ENCODE results near the gene TJAP1.
"Not testable (repeated sequence)": the region's sequence is repeated elsewhere in the genome, so short reads cannot be mapped to it uniquely, and the experiment has no call there.

Gene TJAP1

GRCh38 chr6:43490523-43490939 is 13.2 kb downstream of the TJAP1 start:
- Histone ChIP-seq H3K9ac (ENCODE audit: low read depth, low read length) (no peak overlapping the region), H3K27me3 (ENCODE audit: control insufficient read depth, insufficient read depth, low read length) (no peaks in the 10 kb centered on the region), H3K4me1 (ENCODE audit: control insufficient read depth, insufficient read depth, low read length) (no peaks in the 10 kb centered on the region)

GRCh38 chr6:43491750-43492661 is 14.6 kb downstream of the TJAP1 start:
- H3K36me3 ChIP-seq (ENCODE audit: control insufficient read depth, insufficient read depth, low read length) = no peaks in the 10 kb centered on the region
- H3K4me3 ChIP-seq (ENCODE audit: low read depth, low read length) = no peak overlapping the region
- peaks cover 3% of the 10 kb centered on the region for H3K4me1 ChIP-seq (ENCODE audit: control insufficient read depth, insufficient read depth, low read length)
- H3K9me3 ChIP-seq (ENCODE audit: control insufficient read depth, insufficient read depth, low read length) = no peaks in the 10 kb centered on the region
- H3K27me3 ChIP-seq (ENCODE audit: control insufficient read depth, insufficient read depth, low read length) = no peaks in the 10 kb centered on the region
- no peak overlapping the region for H3K9ac ChIP-seq (ENCODE audit: low read depth, low read length)

More at GRCh38 chr6:43490523-43490939, 13.2 kb downstream of the TJAP1 start:
- Histone ChIP-seq H3K36me3 (ENCODE audit: control insufficient read depth, insufficient read depth, low read length) (no peaks in the 10 kb centered on the region), H3K4me3 (ENCODE audit: low read depth, low read length) (no peak overlapping the region), H3K9me3 (ENCODE audit: control insufficient read depth, insufficient read depth, low read length) (no peaks in the 10 kb centered on the region)

GRCh38 chr6:43492673-43493072 is 15.3 kb downstream of the TJAP1 start:
- Histone ChIP-seq H3K36me3 (ENCODE audit: control insufficient read depth, insufficient read depth, low read length) (peaks cover 5% of the 10 kb centered on the region), H3K9me3 (ENCODE audit: control insufficient read depth, insufficient read depth, low read length) (no peaks in the 10 kb centered on the region), H3K27me3 (ENCODE audit: control insufficient read depth, insufficient read depth, low read length) (no peaks in the 10 kb centered on the region), H3K4me1 (ENCODE audit: control insufficient read depth, insufficient read depth, low read length) (peaks cover 3% of the 10 kb centered on the region), H3K9ac (ENCODE audit: low read depth, low read length) (no peak overlapping the region), H3K4me3 (ENCODE audit: low read depth, low read length) (no peak overlapping the region)

GRCh38 chr6:43493230-43493629 is 15.9 kb downstream of the TJAP1 start:
- peaks cover 3% of the 10 kb centered on the region for H3K4me1 ChIP-seq (ENCODE audit: control insufficient read depth, insufficient read depth, low read length)
- H3K9me3 ChIP-seq (ENCODE audit: control insufficient read depth, insufficient read depth, low read length) = no peaks in the 10 kb centered on the region
- peaks cover 9% of the 10 kb centered on the region for H3K36me3 ChIP-seq (ENCODE audit: control insufficient read depth, insufficient read depth, low read length)
- H3K4me3 ChIP-seq (ENCODE audit: low read depth, low read length) = no peak overlapping the region
- H3K9ac ChIP-seq (ENCODE audit: low read depth, low read length) = no peak overlapping the region
- no peaks in the 10 kb centered on the region for H3K27me3 ChIP-seq (ENCODE audit: control insufficient read depth, insufficient read depth, low read length)

- no peak overlapping the region for H3K9ac ChIP-seq (ENCODE audit: low read depth, low read length)
- peaks cover 13% of the 10 kb centered on the region for H3K36me3 ChIP-seq (ENCODE audit: control insufficient read depth, insufficient read depth, low read length)
- no peaks in the 10 kb centered on the region for H3K9me3 ChIP-seq (ENCODE audit: control insufficient read depth, insufficient read depth, low read length)
- H3K4me3 ChIP-seq (ENCODE audit: low read depth, low read length) = no peak overlapping the region
- peaks cover 3% of the 10 kb centered on the region for H3K4me1 ChIP-seq (ENCODE audit: control insufficient read depth, insufficient read depth, low read length)
- no peaks in the 10 kb centered on the region for H3K27me3 ChIP-seq (ENCODE audit: control insufficient read depth, insufficient read depth, low read length)
Observed at GRCh38 chr6:43493833-43494232, 16.5 kb downstream of the TJAP1 start.

- Histone ChIP-seq H3K36me3 (ENCODE audit: control insufficient read depth, insufficient read depth, low read length) (peaks cover 18% of the 10 kb centered on the region), H3K9ac (ENCODE audit: low read depth, low read length) (no peak overlapping the region), H3K9me3 (ENCODE audit: control insufficient read depth, insufficient read depth, low read length) (no peaks in the 10 kb centered on the region), H3K4me1 (ENCODE audit: control insufficient read depth, insufficient read depth, low read length) (peaks cover 3% of the 10 kb centered on the region), H3K4me3 (ENCODE audit: low read depth, low read length) (no peak overlapping the region), H3K27me3 (ENCODE audit: control insufficient read depth, insufficient read depth, low read length) (no peaks in the 10 kb centered on the region)
Observed at GRCh38 chr6:43494321-43494720, 17.0 kb downstream of the TJAP1 start.

GRCh38 chr6:43494766-43495165 is 17.4 kb downstream of the TJAP1 start:
- Histone ChIP-seq H3K36me3 (ENCODE audit: control insufficient read depth, insufficient read depth, low read length) (peaks cover 23% of the 10 kb centered on the region), H3K27me3 (ENCODE audit: control insufficient read depth, insufficient read depth, low read length) (no peaks in the 10 kb centered on the region), H3K4me3 (ENCODE audit: low read depth, low read length) (no peak overlapping the region), H3K9me3 (ENCODE audit: control insufficient read depth, insufficient read depth, low read length) (no peaks in the 10 kb centered on the region), H3K9ac (ENCODE audit: low read depth, low read length) (no peak overlapping the region), H3K4me1 (ENCODE audit: control insufficient read depth, insufficient read depth, low read length) (peaks cover 3% of the 10 kb centered on the region)

GRCh38 chr6:43495409-43495941 is 18.1 kb downstream of the TJAP1 start:
- peaks cover 28% of the 10 kb centered on the region for H3K36me3 ChIP-seq (ENCODE audit: control insufficient read depth, insufficient read depth, low read length)
- peaks cover 3% of the 10 kb centered on the region for H3K4me1 ChIP-seq (ENCODE audit: control insufficient read depth, insufficient read depth, low read length)
- no peaks in the 10 kb centered on the region for H3K27me3 ChIP-seq (ENCODE audit: control insufficient read depth, insufficient read depth, low read length)
- H3K9ac ChIP-seq (ENCODE audit: low read depth, low read length) = peak overlapping the region; percentile 9
- no peaks in the 10 kb centered on the region for H3K9me3 ChIP-seq (ENCODE audit: control insufficient read depth, insufficient read depth, low read length)
- H3K4me3 ChIP-seq (ENCODE audit: low read depth, low read length) = no peak overlapping the region

GRCh38 chr6:43496370-43497128 is 19.2 kb downstream of the TJAP1 start:
- Histone ChIP-seq H3K36me3 (ENCODE audit: control insufficient read depth, insufficient read depth, low read length) (peaks cover 34% of the 10 kb centered on the region), H3K9me3 (ENCODE audit: control insufficient read depth, insufficient read depth, low read length) (no peaks in the 10 kb centered on the region), H3K4me3 (ENCODE audit: low read depth, low read length) (no peak overlapping the region), H3K4me1 (ENCODE audit: control insufficient read depth, insufficient read depth, low read length) (peaks cover 3% of the 10 kb centered on the region), H3K27me3 (ENCODE audit: control insufficient read depth, insufficient read depth, low read length) (no peaks in the 10 kb centered on the region), H3K9ac (ENCODE audit: low read depth, low read length) (no peak overlapping the region)

GRCh38 chr6:43497129-43497396 is 19.7 kb downstream of the TJAP1 start:
- no peak overlapping the region for H3K9ac ChIP-seq (ENCODE audit: low read depth, low read length)
- peaks cover 3% of the 10 kb centered on the region for H3K4me1 ChIP-seq (ENCODE audit: control insufficient read depth, insufficient read depth, low read length)
- no peak overlapping the region for H3K4me3 ChIP-seq (ENCODE audit: low read depth, low read length)
- H3K27me3 ChIP-seq (ENCODE audit: control insufficient read depth, insufficient read depth, low read length) = no peaks in the 10 kb centered on the region
- no peaks in the 10 kb centered on the region for H3K9me3 ChIP-seq (ENCODE audit: control insufficient read depth, insufficient read depth, low read length)
- peaks cover 36% of the 10 kb centered on the region for H3K36me3 ChIP-seq (ENCODE audit: control insufficient read depth, insufficient read depth, low read length)

- Histone ChIP-seq H3K36me3 (ENCODE audit: control insufficient read depth, insufficient read depth, low read length) (peaks cover 42% of the 10 kb centered on the region), H3K9me3 (ENCODE audit: control insufficient read depth, insufficient read depth, low read length) (no peaks in the 10 kb centered on the region), H3K27me3 (ENCODE audit: control insufficient read depth, insufficient read depth, low read length) (no peaks in the 10 kb centered on the region), H3K9ac (ENCODE audit: low read depth, low read length) (no peak overlapping the region), H3K4me1 (ENCODE audit: control insufficient read depth, insufficient read depth, low read length) (peaks cover 3% of the 10 kb centered on the region), H3K4me3 (ENCODE audit: low read depth, low read length) (no peak overlapping the region)
Observed at GRCh38 chr6:43497689-43498088, 20.3 kb downstream of the TJAP1 start.

GRCh38 chr6:43498291-43498690 is 20.9 kb downstream of the TJAP1 start:
- H3K36me3 ChIP-seq (ENCODE audit: control insufficient read depth, insufficient read depth, low read length) = peaks cover 48% of the 10 kb centered on the region
- not testable (repeated sequence) for H3K4me3 ChIP-seq (ENCODE audit: low read depth, low read length); H3K9me3 ChIP-seq (ENCODE audit: control insufficient read depth, insufficient read depth, low read length); H3K27me3 ChIP-seq (ENCODE audit: control insufficient read depth, insufficient read depth, low read length); H3K4me1 ChIP-seq (ENCODE audit: control insufficient read depth, insufficient read depth, low read length); H3K9ac ChIP-seq (ENCODE audit: low read depth, low read length)
